Ovary (tissue), 3 donors: ENCODE data around the gene ERLEC1.

Source experiments
- CTCF ChIP-seq, 3 donors: fragments of 450-650 bp in 2 of 3; fragments of 200-600 bp in 1 of 3; IDR thresholded peaks; one replicate each; pipeline versions ENCODE4 v1.5.1 to v1.8.0; 2016 to 2022; ENCODE audit warnings: antibody characterized with exemption in 3 of 3, mild to moderate bottlenecking in 1 of 3
- POLR2A ChIP-seq: fragments of 450-650 bp; IDR thresholded peaks from one replicate; pipeline ENCODE4 v1.6.1; 2017; ENCODE audit warnings: antibody characterized with exemption, mild to moderate bottlenecking, moderate library complexity
- donor health status: DM: no; HTN: no; CAD: no.

DNA sequence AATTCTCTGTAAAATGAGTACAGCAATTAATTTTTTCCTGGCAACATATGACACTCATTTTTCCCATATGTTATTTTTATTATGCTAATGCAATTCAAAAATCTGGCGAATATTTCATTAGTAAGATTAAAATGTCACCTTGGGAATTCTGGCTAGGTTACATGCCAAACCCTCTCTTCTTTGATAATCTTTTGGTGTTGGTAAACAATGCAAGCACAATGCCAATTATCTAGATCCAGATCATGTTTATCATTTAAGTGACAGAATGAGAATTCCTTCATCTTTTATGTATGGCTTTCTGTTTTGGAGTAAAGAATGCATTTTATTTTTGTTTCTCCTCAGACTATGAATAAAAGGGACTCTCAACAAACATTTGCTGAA is 39.2 kb downstream of the ERLEC1 start:
- TF ChIP-seq POLR2A (no peak), CTCF (IDR thresholded peaks at IDR 0.05) (no peak)
